GM23248 (cell line): ENCODE data around the gene XPO4. TPM values are rescaled to one million over a fixed set of nuclear protein-coding genes. Genes with fewer than 3 reads are reported as not detected.
"Not testable (repeated sequence)": the region's sequence is repeated elsewhere in the genome, so short reads cannot be mapped to it uniquely, and the experiment has no call there.

Experiments used
- DNase-seq: peaks from one replicate; pipeline ENCODE4 v3.0.0-alpha.2; 2015
- H2AFZ ChIP-seq: fragments of 200-600 bp; sonication (generic); 2 replicates; pipeline ENCODE4 v1.6.1; 2016; ENCODE audit warnings: antibody characterized with exemption
- H3F3A ChIP-seq: fragments of 200-600 bp; sonication (generic); 2 replicates; pipeline ENCODE4 v1.6.1; 2016; ENCODE audit warnings: mild to moderate bottlenecking, antibody characterized with exemption, mixed run types; ENCODE audit not compliant: insufficient read depth
- H3K27ac ChIP-seq: fragments of 200-600 bp; sonication (generic); 2 replicates; pipeline ENCODE4 v1.5.1; 2016; ENCODE audit warnings: mild to moderate bottlenecking
- H3K27me3 ChIP-seq: fragments of 200-600 bp; sonication (generic); replicated peaks from 2 replicates; pipeline ENCODE4 v1.6.1; 2016; ENCODE audit warnings: mild to moderate bottlenecking; ENCODE audit not compliant: insufficient read depth
- H3K36me3 ChIP-seq: fragments of 200-600 bp; sonication (generic); 2 replicates; pipeline ENCODE4 v1.6.1; 2016; ENCODE audit warnings: low read depth, mild to moderate bottlenecking
- H3K4me1 ChIP-seq: fragments of 200-600 bp; sonication (generic); 2 replicates; pipeline ENCODE4 v1.6.1; 2016; ENCODE audit warnings: mild to moderate bottlenecking; ENCODE audit not compliant: insufficient read depth
- H3K4me2 ChIP-seq: fragments of 200-600 bp; sonication (generic); one replicate; pipeline ENCODE4 v1.6.1; 2016; ENCODE audit warnings: mild to moderate bottlenecking; ENCODE audit not compliant: unreplicated experiment
- H3K4me3 ChIP-seq: fragments of 200-600 bp; sonication (generic); 2 replicates; pipeline ENCODE4 v1.5.1; 2016; ENCODE audit warnings: mild to moderate bottlenecking
- H3K79me2 ChIP-seq: fragments of 200-600 bp; sonication (generic); 2 replicates; pipeline ENCODE4 v1.6.1; 2016; ENCODE audit warnings: mild to moderate bottlenecking; ENCODE audit not compliant: insufficient read depth
- H3K9ac ChIP-seq: fragments of 200-600 bp; sonication (generic); 2 replicates; pipeline ENCODE4 v1.6.1; 2016; ENCODE audit warnings: mild to moderate bottlenecking
- H3K9me2 ChIP-seq: fragments of 200-600 bp; sonication (generic); 2 replicates; pipeline ENCODE4 v1.6.1; 2016; ENCODE audit warnings: mixed run types, mild to moderate bottlenecking, moderate library complexity; ENCODE audit not compliant: insufficient read depth
- H3K9me3 ChIP-seq: fragments of 200-600 bp; sonication (generic); one replicate; pipeline ENCODE4 v1.6.1; 2017; ENCODE audit warnings: low read depth
- H4K20me1 ChIP-seq: fragments of 200-600 bp; sonication (generic); 2 replicates; pipeline ENCODE4 v1.6.0; 2016; ENCODE audit not compliant: insufficient read depth
- EZH2 ChIP-seq: fragments of 200-600 bp; sonication (generic); IDR thresholded peaks from 2 replicates; pipeline ENCODE4 v1.6.1; 2018; ENCODE audit warnings: antibody characterized with exemption, mild to moderate bottlenecking; ENCODE audit not compliant: insufficient read depth, poor library complexity, severe bottlenecking
- EZH2phosphoT487 ChIP-seq: fragments of 200-600 bp; sonication (generic); IDR thresholded peaks from 2 replicates; pipeline ENCODE4 v1.6.1; 2018; ENCODE audit warnings: antibody characterized with exemption, moderate library complexity, mild to moderate bottlenecking, low read depth; ENCODE audit not compliant: insufficient read depth
- WGBS, 2 experiments: methylation state at CpG; one replicate each; pipeline ENCODE4 v1.1.6; 2015 to 2017; ENCODE audit warnings: low lambda C conversion rate in 2 of 2, low coverage in 1 of 2; ENCODE audit errors: missing lambda C conversion rate in 2 of 2; 5-methylcytosine and 5-hydroxymethylcytosine counted together
- in situ Hi-C: fragments of 300-500 bp; cut with MboI; formaldehyde crosslinking; loops from 2 replicates; pipeline ENCODE4 v1.15.0; 2020
- polyA plus RNA-seq: library from polyadenylated mRNA; unstranded; fragments of >200 nt; fragmentation: Nextera tagmentation; extraction: Ambion mirVana; gene quantifications from 2 replicates; pipeline ENCODE4 v1.2.1, GENCODE V29; 2016
- total RNA-seq: library from RNA; depleted of rRNA; stranded (reverse); fragments of >200 nt; shearing (Covaris generic); gene quantifications from 2 replicates; pipeline ENCODE4 v1.2.3, GENCODE V29; 2014

Gene XPO4
- total and polyA plus RNA-seq, 2 experiments from 2014 or later, result 4.9 to 15.0 TPM

- TF ChIP-seq EZH2 (no peak), EZH2phosphoT487 (no peak)
- Histone ChIP-seq H3K4me3 (no peak overlapping the region), H3K4me1 (peaks cover 15% of the 10 kb centered on the region), H3K9me2 (no peaks in the 10 kb centered on the region), H3K79me2 (peaks cover 100% of the 10 kb centered on the region), H4K20me1 (peaks cover 4% of the 10 kb centered on the region; the same call in 1 of the 2 replicates), H3F3A (peaks cover 4% of the 10 kb centered on the region; the same call in 1 of the 2 replicates), H3K4me2 (no peak overlapping the region), H3K27me3 (no peaks in the 10 kb centered on the region), H3K27ac (no peak overlapping the region), H3K36me3 (no peaks in the 10 kb centered on the region), H2AFZ (no peak overlapping the region), H3K9ac (no peak overlapping the region), H3K9me3 (no peaks in the 10 kb centered on the region)
- in situ Hi-C loops, result no loop called here
- peak; percentile 40 for DNase-seq
- 43 to 47% methylated on average over 2 of the region's 2 CpGs for WGBS, 2 experiments
Observed at GRCh38 chr13:20869540-20869939, 33.0 kb downstream of the XPO4 start.

- Histone ChIP-seq H3K9me3 (no peaks in the 10 kb centered on the region), H3K27me3 (no peaks in the 10 kb centered on the region), H3K9ac (no peak overlapping the region), H4K20me1 (no peaks in the 10 kb centered on the region; the same call in 1 of the 2 replicates), H3F3A (no peaks in the 10 kb centered on the region), H3K79me2 (peaks cover 93% of the 10 kb centered on the region), H3K4me2 (no peak overlapping the region), H3K9me2 (no peaks in the 10 kb centered on the region), H3K27ac (no peak overlapping the region), H3K4me3 (no peak overlapping the region), H3K36me3 (peaks cover 2% of the 10 kb centered on the region; the same call in 1 of the 2 replicates), H3K4me1 (no peaks in the 10 kb centered on the region), H2AFZ (no peak overlapping the region)
- no peak for DNase-seq
- TF ChIP-seq EZH2phosphoT487 (no peak), EZH2 (no peak)
- in situ Hi-C loops, result no loop called here
- 97 to 99% methylated on average over 3 of the region's 3 CpGs for WGBS, 2 experiments
Observed at GRCh38 chr13:20867408-20867807, 35.1 kb downstream of the XPO4 start.

GRCh38 chr13:20861666-20862065 lies 40.9 kb downstream of the XPO4 start:
- H3K9ac ChIP-seq, H3K9me2 ChIP-seq, H3K4me2 ChIP-seq, H3K27me3 ChIP-seq, H3K4me3 ChIP-seq, H2AFZ ChIP-seq, H3K4me1 ChIP-seq, H4K20me1 ChIP-seq, in situ Hi-C loops, H3K36me3 ChIP-seq, H3F3A ChIP-seq, H3K9me3 ChIP-seq: not testable (repeated sequence)
- 0 out of 2 replicates have a peak overlapping the region, but pooled peaks have one; percentile 22 for H3K27ac ChIP-seq
- WGBS, 2 experiments, result 88 to 90% methylated on average over 6 of the region's 6 CpGs
- peaks cover 36% of the 10 kb centered on the region for H3K79me2 ChIP-seq
- DNase-seq, result peak; percentile 14

- TF ChIP-seq EZH2phosphoT487 (no peak), EZH2 (no peak)
- no peak overlapping the region for H3K27ac ChIP-seq
- no peaks in the 10 kb centered on the region for H3K9me3 ChIP-seq
- peaks cover 28% of the 10 kb centered on the region for H3K79me2 ChIP-seq
- H2AFZ ChIP-seq, result no peak overlapping the region
- no peak for DNase-seq
- no peaks in the 10 kb centered on the region for H3K9me2 ChIP-seq
- no peaks in the 10 kb centered on the region; the same call in 1 of the 2 replicates for H4K20me1 ChIP-seq
- H3K4me2 ChIP-seq, result no peak overlapping the region
- no peak overlapping the region for H3K9ac ChIP-seq
- H3K36me3 ChIP-seq, result peaks cover 8% of the 10 kb centered on the region
- H3K4me1 ChIP-seq, result peaks cover 6% of the 10 kb centered on the region; the same call in 1 of the 2 replicates
- H3K4me3 ChIP-seq, result no peak overlapping the region
- H3K27me3 ChIP-seq, result no peaks in the 10 kb centered on the region
- H3F3A ChIP-seq, result no peaks in the 10 kb centered on the region
- in situ Hi-C loops, result no loop called here
Observed at GRCh38 chr13:20860844-20861243, 41.7 kb downstream of the XPO4 start.

GRCh38 chr13:20856650-20857049 lies 45.9 kb downstream of the XPO4 start:
- no peak for DNase-seq
- Histone ChIP-seq H2AFZ (no peak overlapping the region), H3K27me3 (no peaks in the 10 kb centered on the region), H3K79me2 (no peaks in the 10 kb centered on the region), H3K36me3 (no peaks in the 10 kb centered on the region; the same call in 1 of the 2 replicates), H3F3A (no peaks in the 10 kb centered on the region), H3K9me2 (no peaks in the 10 kb centered on the region), H3K27ac (no peak overlapping the region), H3K4me3 (no peak overlapping the region), H3K9me3 (no peaks in the 10 kb centered on the region), H3K4me1 (peaks cover 6% of the 10 kb centered on the region; the same call in 1 of the 2 replicates), H3K4me2 (no peak overlapping the region), H3K9ac (no peak overlapping the region), H4K20me1 (no peaks in the 10 kb centered on the region)
- 96 to 99% methylated on average over 5 of the region's 5 CpGs for WGBS, 2 experiments
- in situ Hi-C loops, result no loop called here
- TF ChIP-seq EZH2 (no peak), EZH2phosphoT487 (no peak)
